Measurements from ENCODE around the gene RASA2.

The RASA2 gene

GRCh38 chr3:141648055-141648910 lies 161.5 kb downstream of the RASA2 start:
- no peak for DNase-seq (ENCODE audit: low read depth, low spot score)
- Histone ChIP-seq H3K9ac (ENCODE audit: insufficient read length) (no peak overlapping the region), H3K4me3 (no peak overlapping the region), H3K36me3 (ENCODE audit: insufficient read depth, low read length) (no peaks in the 10 kb centered on the region), H3K9me3 (ENCODE audit: low read depth, low read length) (no peaks in the 10 kb centered on the region), H3K27ac (no peak overlapping the region)
- no peak for TF ChIP-seq EZH2 (IDR thresholded peaks at IDR 0.05)
- no peak for TF ChIP-seq FOXP2 (optimal IDR thresholded peaks at IDR 0.05; ENCODE audit: control extremely low read depth, extremely low read length, insufficient read depth)
- TF ChIP-seq POLR2AphosphoS5 (IDR thresholded peaks at IDR 0.05; ENCODE audit: borderline replicate concordance, low read depth, low read length), result no peak

- no peak for DNase-seq (ENCODE audit: low read depth, low spot score)
- TF ChIP-seq EZH2 (IDR thresholded peaks at IDR 0.05), result no peak
- TF ChIP-seq FOXP2 (optimal IDR thresholded peaks at IDR 0.05; ENCODE audit: control extremely low read depth, extremely low read length, insufficient read depth), result no peak
- TF ChIP-seq POLR2AphosphoS5 (IDR thresholded peaks at IDR 0.05; ENCODE audit: borderline replicate concordance, low read depth, low read length), result no peak
- Histone ChIP-seq H3K4me3 (no peak overlapping the region), H3K27ac (no peak overlapping the region), H3K9ac (ENCODE audit: insufficient read length) (no peak overlapping the region), H3K9me3 (ENCODE audit: low read depth, low read length) (no peaks in the 10 kb centered on the region), H3K36me3 (ENCODE audit: insufficient read depth, low read length) (no peaks in the 10 kb centered on the region)
Observed at GRCh38 chr3:141649871-141650270, 163.0 kb downstream of the RASA2 start.

GRCh38 chr3:141650783-141651182 lies 164.0 kb downstream of the RASA2 start:
- DNase-seq (ENCODE audit: low read depth, low spot score), result no peak
- no peak overlapping the region for H3K9ac ChIP-seq (ENCODE audit: insufficient read length)
- no peaks in the 10 kb centered on the region for H3K36me3 ChIP-seq (ENCODE audit: insufficient read depth, low read length)
- H3K9me3 ChIP-seq (ENCODE audit: low read depth, low read length), result no peaks in the 10 kb centered on the region
- no peak overlapping the region for H3K4me3 ChIP-seq
- no peak overlapping the region for H3K27ac ChIP-seq
- TF ChIP-seq POLR2AphosphoS5 (IDR thresholded peaks at IDR 0.05; ENCODE audit: borderline replicate concordance, low read depth, low read length) (no peak), FOXP2 (optimal IDR thresholded peaks at IDR 0.05; ENCODE audit: control extremely low read depth, extremely low read length, insufficient read depth) (no peak), EZH2 (IDR thresholded peaks at IDR 0.05) (no peak)

GRCh38 chr3:141651409-141651808 lies 164.6 kb downstream of the RASA2 start:
- Histone ChIP-seq H3K9ac (ENCODE audit: insufficient read length) (no peak overlapping the region), H3K27ac (no peak overlapping the region), H3K9me3 (ENCODE audit: low read depth, low read length) (no peaks in the 10 kb centered on the region), H3K4me3 (no peak overlapping the region), H3K36me3 (ENCODE audit: insufficient read depth, low read length) (no peaks in the 10 kb centered on the region)
- DNase-seq (ENCODE audit: low read depth, low spot score), result no peak
- TF ChIP-seq POLR2AphosphoS5 (IDR thresholded peaks at IDR 0.05; ENCODE audit: borderline replicate concordance, low read depth, low read length), result no peak
- TF ChIP-seq FOXP2 (optimal IDR thresholded peaks at IDR 0.05; ENCODE audit: control extremely low read depth, extremely low read length, insufficient read depth), result no peak
- no peak for TF ChIP-seq EZH2 (IDR thresholded peaks at IDR 0.05)

GRCh38 chr3:141652349-141652748 lies 165.5 kb downstream of the RASA2 start:
- Histone ChIP-seq H3K27ac (no peak overlapping the region), H3K4me3 (no peak overlapping the region), H3K36me3 (ENCODE audit: insufficient read depth, low read length) (no peaks in the 10 kb centered on the region), H3K9ac (ENCODE audit: insufficient read length) (no peak overlapping the region), H3K9me3 (ENCODE audit: low read depth, low read length) (no peaks in the 10 kb centered on the region)
- DNase-seq (ENCODE audit: low read depth, low spot score), result no peak
- TF ChIP-seq EZH2 (IDR thresholded peaks at IDR 0.05) (no peak), FOXP2 (optimal IDR thresholded peaks at IDR 0.05; ENCODE audit: control extremely low read depth, extremely low read length, insufficient read depth) (no peak), POLR2AphosphoS5 (IDR thresholded peaks at IDR 0.05; ENCODE audit: borderline replicate concordance, low read depth, low read length) (no peak)

- no peaks in the 10 kb centered on the region for H3K36me3 ChIP-seq (ENCODE audit: insufficient read depth, low read length)
- no peak for TF ChIP-seq POLR2AphosphoS5 (IDR thresholded peaks at IDR 0.05; ENCODE audit: borderline replicate concordance, low read depth, low read length)
- no peak for TF ChIP-seq FOXP2 (optimal IDR thresholded peaks at IDR 0.05; ENCODE audit: control extremely low read depth, extremely low read length, insufficient read depth)
- no peaks in the 10 kb centered on the region for H3K9me3 ChIP-seq (ENCODE audit: low read depth, low read length)
- no peak overlapping the region for H3K9ac ChIP-seq (ENCODE audit: insufficient read length)
- no peak overlapping the region for H3K27ac ChIP-seq
- DNase-seq (ENCODE audit: low read depth, low spot score), result no peak
- no peak overlapping the region for H3K4me3 ChIP-seq
Observed at GRCh38 chr3:141653847-141654246, 167.0 kb downstream of the RASA2 start.

- TF ChIP-seq FOXP2 (optimal IDR thresholded peaks at IDR 0.05; ENCODE audit: control extremely low read depth, extremely low read length, insufficient read depth) (no peak), POLR2AphosphoS5 (IDR thresholded peaks at IDR 0.05; ENCODE audit: borderline replicate concordance, low read depth, low read length) (no peak), EZH2 (IDR thresholded peaks at IDR 0.05) (no peak)
- no peak for DNase-seq (ENCODE audit: low read depth, low spot score)
- Histone ChIP-seq H3K27ac (no peak overlapping the region), H3K9ac (ENCODE audit: insufficient read length) (no peak overlapping the region), H3K4me3 (no peak overlapping the region), H3K36me3 (ENCODE audit: insufficient read depth, low read length) (no peaks in the 10 kb centered on the region), H3K9me3 (ENCODE audit: low read depth, low read length) (no peaks in the 10 kb centered on the region)
Observed at GRCh38 chr3:141655801-141656200, 169.0 kb downstream of the RASA2 start.

- H3K9ac ChIP-seq (ENCODE audit: insufficient read length), result no peak overlapping the region
- no peak for DNase-seq (ENCODE audit: low read depth, low spot score)
- H3K4me3 ChIP-seq, result no peak overlapping the region
- H3K27ac ChIP-seq, result no peak overlapping the region
- TF ChIP-seq EZH2 (IDR thresholded peaks at IDR 0.05) (no peak), FOXP2 (optimal IDR thresholded peaks at IDR 0.05; ENCODE audit: control extremely low read depth, extremely low read length, insufficient read depth) (no peak), POLR2AphosphoS5 (IDR thresholded peaks at IDR 0.05; ENCODE audit: borderline replicate concordance, low read depth, low read length) (no peak)
- no peaks in the 10 kb centered on the region for H3K9me3 ChIP-seq (ENCODE audit: low read depth, low read length)
- no peaks in the 10 kb centered on the region for H3K36me3 ChIP-seq (ENCODE audit: insufficient read depth, low read length)
Observed at GRCh38 chr3:141656771-141657170, 169.9 kb downstream of the RASA2 start.

All from SK-N-MC (cell line).